Neural progenitor cell (in vitro differentiated cells): ENCODE results near the gene GIGYF1. TPM values are rescaled to one million over a fixed set of nuclear protein-coding genes. Genes with fewer than 3 reads are reported as not detected.
"Not testable (repeated sequence)": the region's sequence is repeated elsewhere in the genome, so short reads cannot be mapped to it uniquely, and the experiment has no call there.

ENCODE experiments used
- DNase-seq: peaks from one replicate; pipeline ENCODE4 v3.0.0-alpha.2; 2016; ENCODE audit warnings: low spot score
- H2AFZ ChIP-seq: fragments of 200-600 bp; sonication (generic); replicated peaks from 2 replicates; pipeline ENCODE4 v1.6.1; 2016; ENCODE audit warnings: antibody characterized with exemption
- H3F3A ChIP-seq: fragments of 200-600 bp; sonication (generic); 2 replicates; pipeline ENCODE4 v1.6.1; 2016; ENCODE audit warnings: antibody characterized with exemption, low read depth
- H3K27ac ChIP-seq: fragments of 200-600 bp; sonication (generic); 2 replicates; pipeline ENCODE4 v1.5.1; 2016; ENCODE audit warnings: mild to moderate bottlenecking
- H3K27me3 ChIP-seq: fragments of 200-600 bp; sonication (generic); 2 replicates; pipeline ENCODE4 v1.6.1; 2016; ENCODE audit warnings: mild to moderate bottlenecking, moderate library complexity
- H3K36me3 ChIP-seq: fragments of 200-600 bp; sonication (generic); 2 replicates; pipeline ENCODE4 v1.5.1; 2016
- H3K4me1 ChIP-seq: fragments of 200-600 bp; sonication (generic); 2 replicates; pipeline ENCODE4 v1.6.1; 2016; ENCODE audit warnings: mixed run types
- H3K4me2 ChIP-seq: fragments of 200-600 bp; sonication (generic); 2 replicates; pipeline ENCODE4 v1.6.1; 2016
- H3K4me3 ChIP-seq: fragments of 200-600 bp; sonication (generic); 2 replicates; pipeline ENCODE4 v1.5.1; 2016
- H3K79me2 ChIP-seq: fragments of 200-600 bp; sonication (generic); 2 replicates; pipeline ENCODE4 v1.6.1; 2016; ENCODE audit warnings: low read depth
- H3K9ac ChIP-seq: fragments of 200-600 bp; sonication (generic); 2 replicates; pipeline ENCODE4 v1.6.1; 2016
- H3K9me3 ChIP-seq: fragments of 200-600 bp; sonication (generic); 2 replicates; pipeline ENCODE4 v1.5.1; 2016; ENCODE audit warnings: low read depth
- H4K20me1 ChIP-seq: fragments of 200-600 bp; sonication (generic); 2 replicates; pipeline ENCODE4 v1.6.1; 2016; ENCODE audit warnings: low read depth
- H3K27ac Mint-ChIP-seq: 3 replicates; pipeline ENCODE4 v1.8.0; 2021; ENCODE audit warnings: mixed read lengths
- H3K27me3 Mint-ChIP-seq: 2 replicates; pipeline ENCODE4 v1.8.0; 2022; ENCODE audit warnings: low read depth, mild to moderate bottlenecking, inconsistent platforms, moderate library complexity, mixed read lengths; ENCODE audit not compliant: insufficient read depth
- H3K36me3 Mint-ChIP-seq: 3 replicates; pipeline ENCODE4 v1.8.0; 2021; ENCODE audit warnings: mixed read lengths
- H3K4me1 Mint-ChIP-seq: 3 replicates; pipeline ENCODE4 v1.8.0; 2021; ENCODE audit warnings: mixed read lengths
- H3K4me3 Mint-ChIP-seq: 3 replicates; pipeline ENCODE4 v1.8.0; 2021; ENCODE audit warnings: mild to moderate bottlenecking, moderate library complexity, mixed read lengths
- H3K9me3 Mint-ChIP-seq: 3 replicates; pipeline ENCODE4 v1.8.0; 2020; ENCODE audit warnings: mixed read lengths
- EZH2 ChIP-seq: fragments of 200-600 bp; sonication (generic); IDR thresholded peaks from 2 replicates; pipeline ENCODE4 v1.6.1; 2017; ENCODE audit warnings: antibody characterized with exemption, mild to moderate bottlenecking, moderate library complexity
- EZH2phosphoT487 ChIP-seq: fragments of 200-600 bp; sonication (generic); IDR thresholded peaks from 2 replicates; pipeline ENCODE4 v1.6.1; 2017; ENCODE audit warnings: antibody characterized with exemption
- total RNA-seq: library from RNA; depleted of rRNA; stranded (reverse); fragments of >200 nt; gene quantifications from 2 replicates; pipeline ENCODE4 v1.2.3, GENCODE V29; 2015; ENCODE audit warnings: low replicate concordance
- TF ChIP-seq, protein P1 (sequence below): fragments of 200-600 bp; sonication (generic); IDR thresholded peaks from 2 replicates; pipeline ENCODE4 v1.5.1; 2017; ENCODE audit warnings: antibody characterized with exemption, mild to moderate bottlenecking

GIGYF1 gene
- total RNA-seq, 1 donor from 2014 or later = 24.2 TPM

DNA sequence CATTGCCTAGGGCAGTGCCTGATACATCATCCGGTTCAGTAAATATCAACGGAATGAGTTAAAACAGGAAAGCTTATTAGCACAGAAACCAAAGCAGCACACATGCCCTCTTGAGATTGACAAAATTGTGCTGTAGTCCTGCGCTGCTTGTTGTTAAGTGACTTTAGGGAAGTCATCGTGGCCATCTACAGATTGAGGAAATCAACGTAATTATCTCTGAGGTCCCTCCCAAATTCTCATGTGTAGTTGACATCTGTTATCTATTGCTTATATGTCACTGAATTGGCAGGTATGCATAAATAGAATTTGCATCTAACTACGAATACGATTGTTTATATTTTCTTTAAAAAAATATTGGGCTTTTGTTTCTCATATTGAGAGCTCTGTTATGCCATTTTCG, 24.0 kb downstream of the GIGYF1 start:
- Mint-ChIP-seq H3K4me3 (no peak overlapping the region), H3K27me3 (peaks cover 15% of the 10 kb centered on the region), H3K9me3 (no peaks in the 10 kb centered on the region), H3K4me1 (no peaks in the 10 kb centered on the region), H3K27ac (no peak overlapping the region), H3K36me3 (no peaks in the 10 kb centered on the region)
- H3K4me2 ChIP-seq = no peak overlapping the region
- no peak overlapping the region for H3K4me3 ChIP-seq
- H4K20me1 ChIP-seq = peaks cover 7% of the 10 kb centered on the region
- H3K27ac ChIP-seq = no peak overlapping the region
- H3K9ac ChIP-seq = no peak overlapping the region
- H3F3A ChIP-seq = no peaks in the 10 kb centered on the region
- H3K36me3 ChIP-seq = no peaks in the 10 kb centered on the region
- H3K4me1 ChIP-seq = no peaks in the 10 kb centered on the region
- peaks cover 12% of the 10 kb centered on the region for H3K79me2 ChIP-seq
- H3K9me3 ChIP-seq = no peaks in the 10 kb centered on the region
- H3K27me3 ChIP-seq = peaks cover 33% of the 10 kb centered on the region
- DNase-seq = no peak
- no peak overlapping the region for H2AFZ ChIP-seq
- TF ChIP-seq, protein P1, sequence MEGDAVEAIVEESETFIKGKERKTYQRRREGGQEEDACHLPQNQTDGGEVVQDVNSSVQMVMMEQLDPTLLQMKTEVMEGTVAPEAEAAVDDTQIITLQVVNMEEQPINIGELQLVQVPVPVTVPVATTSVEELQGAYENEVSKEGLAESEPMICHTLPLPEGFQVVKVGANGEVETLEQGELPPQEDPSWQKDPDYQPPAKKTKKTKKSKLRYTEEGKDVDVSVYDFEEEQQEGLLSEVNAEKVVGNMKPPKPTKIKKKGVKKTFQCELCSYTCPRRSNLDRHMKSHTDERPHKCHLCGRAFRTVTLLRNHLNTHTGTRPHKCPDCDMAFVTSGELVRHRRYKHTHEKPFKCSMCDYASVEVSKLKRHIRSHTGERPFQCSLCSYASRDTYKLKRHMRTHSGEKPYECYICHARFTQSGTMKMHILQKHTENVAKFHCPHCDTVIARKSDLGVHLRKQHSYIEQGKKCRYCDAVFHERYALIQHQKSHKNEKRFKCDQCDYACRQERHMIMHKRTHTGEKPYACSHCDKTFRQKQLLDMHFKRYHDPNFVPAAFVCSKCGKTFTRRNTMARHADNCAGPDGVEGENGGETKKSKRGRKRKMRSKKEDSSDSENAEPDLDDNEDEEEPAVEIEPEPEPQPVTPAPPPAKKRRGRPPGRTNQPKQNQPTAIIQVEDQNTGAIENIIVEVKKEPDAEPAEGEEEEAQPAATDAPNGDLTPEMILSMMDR = no peak
- TF ChIP-seq EZH2phosphoT487 = no peak
- TF ChIP-seq EZH2 = no peak

DNA sequence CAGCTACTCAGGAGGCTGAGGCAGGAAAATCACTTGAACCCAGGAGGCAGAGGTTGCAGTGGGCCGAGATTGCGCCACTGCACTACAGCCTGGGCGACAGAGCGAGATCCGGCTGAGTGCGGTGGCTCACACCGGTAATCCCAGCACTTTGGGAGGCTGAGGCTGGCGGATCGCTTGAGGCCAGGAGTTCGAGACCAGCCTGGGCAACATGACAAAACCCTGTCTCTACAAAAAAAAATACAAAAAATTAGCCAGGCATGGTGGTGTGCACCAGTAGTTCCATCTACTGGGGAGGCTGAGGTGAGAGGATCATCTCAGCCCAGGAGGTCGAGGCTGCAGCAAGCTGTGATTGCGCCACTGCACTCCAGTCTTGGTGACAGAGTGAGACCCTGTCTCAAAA, 24.9 kb downstream of the GIGYF1 start:
- not testable (repeated sequence) for H3K27ac ChIP-seq, H3K4me3 ChIP-seq, H3K36me3 Mint-ChIP-seq, H3K4me2 ChIP-seq, DNase-seq, H3K4me1 ChIP-seq, H3K79me2 ChIP-seq, H3K27ac Mint-ChIP-seq, H3K4me3 Mint-ChIP-seq, H3K9me3 Mint-ChIP-seq, H2AFZ ChIP-seq, H3K36me3 ChIP-seq, H3K9ac ChIP-seq, H4K20me1 ChIP-seq, H3K4me1 Mint-ChIP-seq, H3F3A ChIP-seq, H3K9me3 ChIP-seq
- H3K27me3 Mint-ChIP-seq = peaks cover 15% of the 10 kb centered on the region
- H3K27me3 ChIP-seq = peaks cover 33% of the 10 kb centered on the region

DNA sequence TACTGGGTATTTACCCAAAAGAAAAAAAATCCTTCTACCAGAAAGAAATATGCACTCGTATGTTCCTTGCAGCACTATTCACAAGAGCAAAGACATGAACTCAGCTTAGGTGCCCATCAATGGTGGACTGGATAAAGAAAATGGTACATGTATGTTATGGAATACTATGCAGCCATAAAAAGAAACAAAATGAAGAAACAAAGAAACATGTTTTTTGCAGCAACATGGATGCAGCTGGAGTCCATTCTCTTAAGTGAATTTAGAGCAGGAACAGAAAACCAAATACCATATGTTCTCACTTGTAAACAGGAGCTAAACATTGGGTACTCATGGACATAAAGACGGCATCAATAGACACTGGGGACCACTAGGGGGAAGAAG, 26.0 kb downstream of the GIGYF1 start:
- H3K36me3 ChIP-seq = no peaks in the 10 kb centered on the region
- H3K9me3 ChIP-seq = no peaks in the 10 kb centered on the region
- no peak overlapping the region for H3K27ac ChIP-seq
- no peaks in the 10 kb centered on the region for H3K4me1 Mint-ChIP-seq
- no peaks in the 10 kb centered on the region for H3K9me3 Mint-ChIP-seq
- no peak overlapping the region for H3K27ac Mint-ChIP-seq
- H3K4me3 ChIP-seq = no peak overlapping the region
- TF ChIP-seq EZH2 (no peak), EZH2phosphoT487 (no peak)
- TF ChIP-seq, protein P1 = no peak
- no peaks in the 10 kb centered on the region for H3K4me1 ChIP-seq
- H4K20me1 ChIP-seq = no peaks in the 10 kb centered on the region
- peaks cover 33% of the 10 kb centered on the region for H3K27me3 ChIP-seq
- H3K4me2 ChIP-seq = no peak overlapping the region
- H3F3A ChIP-seq = no peaks in the 10 kb centered on the region
- no peak overlapping the region for H2AFZ ChIP-seq
- H3K9ac ChIP-seq = no peak overlapping the region
- DNase-seq = no peak
- no peaks in the 10 kb centered on the region for H3K36me3 Mint-ChIP-seq
- no peaks in the 10 kb centered on the region for H3K79me2 ChIP-seq
- H3K4me3 Mint-ChIP-seq = no peak overlapping the region
- H3K27me3 Mint-ChIP-seq = peaks cover 17% of the 10 kb centered on the region

DNA sequence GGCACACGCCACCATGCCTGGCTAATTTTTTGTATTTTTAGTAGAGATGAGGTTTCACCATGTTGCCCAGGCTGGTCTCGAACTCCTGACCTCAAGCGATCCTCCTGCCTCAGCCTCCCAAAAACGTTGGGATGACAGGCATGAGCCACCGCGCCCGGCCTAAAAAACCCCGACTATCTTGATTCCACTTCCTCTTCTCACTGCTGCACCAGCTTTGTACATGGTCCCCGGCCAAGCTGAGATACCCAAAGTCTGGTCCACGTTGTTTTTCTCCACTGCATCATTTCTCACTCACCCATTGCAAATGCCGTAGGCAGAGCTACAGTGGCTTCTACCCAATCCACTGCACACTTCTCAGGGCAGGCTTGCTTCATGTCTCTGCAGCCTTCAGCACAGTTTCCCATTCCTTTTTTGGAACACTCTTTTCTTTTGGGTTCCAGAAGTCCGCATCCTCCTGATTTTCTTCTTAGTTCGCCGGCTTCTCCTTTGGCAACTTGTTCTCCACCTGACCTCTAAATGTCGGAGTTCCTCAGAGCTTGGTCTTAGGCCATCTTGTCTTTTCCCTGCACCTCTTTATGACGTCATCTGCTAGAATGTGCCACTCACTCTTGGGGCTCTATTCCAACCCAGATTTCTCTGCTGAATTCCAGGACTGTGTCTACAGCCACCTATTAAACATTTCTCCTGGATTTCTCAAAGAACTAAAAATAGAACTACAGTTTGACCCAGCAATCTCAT, 26.6 kb downstream of the GIGYF1 start:
- H3K9me3 ChIP-seq = no peaks in the 10 kb centered on the region
- DNase-seq = no peak
- peaks cover 28% of the 10 kb centered on the region for H3K27me3 ChIP-seq
- H2AFZ ChIP-seq = no peak overlapping the region
- no peaks in the 10 kb centered on the region for H3K4me1 ChIP-seq
- H3K4me3 ChIP-seq = no peak overlapping the region
- Mint-ChIP-seq H3K4me1 (no peaks in the 10 kb centered on the region), H3K27ac (no peak overlapping the region), H3K4me3 (peak overlapping the region; percentile 66), H3K27me3 (peaks cover 16% of the 10 kb centered on the region), H3K9me3 (no peaks in the 10 kb centered on the region), H3K36me3 (no peaks in the 10 kb centered on the region)
- no peaks in the 10 kb centered on the region for H3K79me2 ChIP-seq
- H3F3A ChIP-seq = no peaks in the 10 kb centered on the region
- H3K4me2 ChIP-seq = no peak overlapping the region
- no peak overlapping the region for H3K27ac ChIP-seq
- H3K36me3 ChIP-seq = no peaks in the 10 kb centered on the region
- no peak overlapping the region for H3K9ac ChIP-seq
- TF ChIP-seq EZH2 (no peak), EZH2phosphoT487 (no peak)
- TF ChIP-seq, protein P1 = no peak
- H4K20me1 ChIP-seq = no peaks in the 10 kb centered on the region
